H9 (cell line): ENCODE results near the gene CSRNP3. TPM values are rescaled to one million over a fixed set of nuclear protein-coding genes. Genes with fewer than 3 reads are reported as not detected.

Source experiments
- DNase-seq: peaks from one replicate; pipeline ENCODE4 v3.0.0-alpha.2; 2017
- H2AFZ ChIP-seq: one replicate; pipeline ENCODE4 v1.6.1; 2013; ENCODE audit warnings: mild to moderate bottlenecking, low read length, control low read depth, moderate library complexity
- H2AK5ac ChIP-seq: 2 replicates; pipeline ENCODE4 v1.6.1; 2013; ENCODE audit warnings: low read length, control low read depth, mixed read lengths; ENCODE audit not compliant: insufficient read length
- H2BK120ac ChIP-seq: one replicate; pipeline ENCODE4 v1.6.1; 2013; ENCODE audit warnings: low read depth, mild to moderate bottlenecking, low read length, control low read depth, inconsistent platforms; ENCODE audit not compliant: poor library complexity, severe bottlenecking
- H2BK12ac ChIP-seq: 2 replicates; pipeline ENCODE4 v1.6.1; 2013; ENCODE audit warnings: low read length, control low read depth, mixed read lengths, low read depth; ENCODE audit not compliant: insufficient read length
- H2BK15ac ChIP-seq: 2 replicates; pipeline ENCODE4 v1.6.1; 2013; ENCODE audit warnings: low read depth, low read length, control low read depth
- H2BK20ac ChIP-seq: one replicate; pipeline ENCODE4 v1.6.1; 2013; ENCODE audit warnings: low read depth, mild to moderate bottlenecking, low read length, control low read depth, inconsistent platforms; ENCODE audit not compliant: poor library complexity, severe bottlenecking
- H2BK5ac ChIP-seq: 2 replicates; pipeline ENCODE4 v1.6.1; 2013; ENCODE audit warnings: low read length, control low read depth, mixed read lengths; ENCODE audit not compliant: insufficient read length
- H3K14ac ChIP-seq: 2 replicates; pipeline ENCODE4 v1.6.1; 2013; ENCODE audit warnings: low read length, control low read depth; ENCODE audit not compliant: insufficient read depth
- H3K18ac ChIP-seq: 2 replicates; pipeline ENCODE4 v1.6.1; 2013; ENCODE audit warnings: low read depth, mild to moderate bottlenecking, mixed read lengths, low read length, control low read depth; ENCODE audit not compliant: insufficient read length
- H3K23ac ChIP-seq: 2 replicates; pipeline ENCODE4 v1.6.1; 2013; ENCODE audit warnings: low read length, control low read depth, mixed read lengths, low read depth; ENCODE audit not compliant: insufficient read length
- H3K23me2 ChIP-seq: 2 replicates; pipeline ENCODE4 v1.6.1; 2013; ENCODE audit warnings: low read depth, mild to moderate bottlenecking, mixed read lengths, low read length, control low read depth; ENCODE audit not compliant: insufficient read length, poor library complexity, severe bottlenecking
- H3K27ac ChIP-seq: 2 replicates; pipeline ENCODE4 v1.5.1; 2013; ENCODE audit warnings: low read length, control low read depth, mixed read lengths, low read depth; ENCODE audit not compliant: insufficient read length
- H3K27me3 ChIP-seq: 2 replicates; pipeline ENCODE4 v1.6.1; 2013; ENCODE audit warnings: low read length, control low read depth, inconsistent platforms; ENCODE audit not compliant: insufficient read depth
- H3K4ac ChIP-seq: 2 replicates; pipeline ENCODE4 v1.6.1; 2013; ENCODE audit warnings: low read depth, mild to moderate bottlenecking, control low read depth, inconsistent platforms, low read length, moderate library complexity
- H3K4me1 ChIP-seq: 2 replicates; pipeline ENCODE4 v1.6.1; 2013; ENCODE audit warnings: low read length, control low read depth, inconsistent platforms; ENCODE audit not compliant: insufficient read depth
- H3K4me2 ChIP-seq: 2 replicates; pipeline ENCODE4 v1.6.1; 2013; ENCODE audit warnings: low read length, control low read depth, mixed read lengths; ENCODE audit not compliant: insufficient read length, insufficient read depth
- H3K56ac ChIP-seq: 2 replicates; pipeline ENCODE4 v1.6.1; 2013; ENCODE audit warnings: low read depth, mild to moderate bottlenecking, mixed read lengths, low read length, control low read depth; ENCODE audit not compliant: insufficient read length
- H3K79me1 ChIP-seq: 2 replicates; pipeline ENCODE4 v1.6.1; 2013; ENCODE audit warnings: low read depth, mild to moderate bottlenecking, moderate library complexity, low read length, control low read depth, inconsistent platforms; ENCODE audit not compliant: insufficient read depth, poor library complexity, severe bottlenecking
- H3K79me2 ChIP-seq: 2 replicates; pipeline ENCODE4 v1.6.1; 2013; ENCODE audit warnings: low read length, control low read depth, inconsistent platforms; ENCODE audit not compliant: insufficient read depth
- H3K9ac ChIP-seq: 2 replicates; pipeline ENCODE4 v1.6.1; 2013; ENCODE audit warnings: low read length, control low read depth, mixed read lengths; ENCODE audit not compliant: insufficient read length; ENCODE audit errors: extremely low read depth
- H3K9me3 ChIP-seq: one replicate; pipeline ENCODE4 v1.6.1; 2013; ENCODE audit warnings: low read depth, low read length, inconsistent platforms; ENCODE audit not compliant: control insufficient read depth
- H3T11ph ChIP-seq: one replicate; pipeline ENCODE4 v1.6.1; 2013; ENCODE audit warnings: mild to moderate bottlenecking, low read length, control low read depth, inconsistent platforms
- H4K20me1 ChIP-seq: one replicate; pipeline ENCODE4 v1.6.1; 2013; ENCODE audit not compliant: control insufficient read depth, insufficient read length, insufficient read depth
- H4K5ac ChIP-seq: 2 replicates; pipeline ENCODE4 v1.6.1; 2013; ENCODE audit warnings: low read depth, mild to moderate bottlenecking, mixed read lengths, low read length, control low read depth; ENCODE audit not compliant: insufficient read length
- H4K8ac ChIP-seq: replicated peaks from 2 replicates; pipeline ENCODE4 v1.6.1; 2013; ENCODE audit warnings: low read length, control low read depth, mixed read lengths, low read depth; ENCODE audit not compliant: insufficient read length
- H4K91ac ChIP-seq: 2 replicates; pipeline ENCODE4 v1.6.1; 2013; ENCODE audit warnings: low read depth, mild to moderate bottlenecking, moderate library complexity, mixed read lengths, low read length, control low read depth; ENCODE audit not compliant: insufficient read length
- H3K27ac Mint-ChIP-seq, 3 experiments: 2 replicates in 2 of 3; 3 replicates in 1 of 3; pipeline ENCODE4 v1.8.0; 2020 to 2021; ENCODE audit warnings: mixed read lengths in 3 of 3, mild to moderate bottlenecking in 1 of 3, moderate library complexity in 1 of 3
- H3K27me3 Mint-ChIP-seq: 2 replicates; pipeline ENCODE4 v1.8.0; 2021; ENCODE audit warnings: low read depth, mild to moderate bottlenecking, moderate library complexity, mixed read lengths
- H3K36me3 Mint-ChIP-seq, 3 experiments: 2 replicates in 2 of 3; 3 replicates in 1 of 3; pipeline ENCODE4 v1.8.0; 2020 to 2021; ENCODE audit warnings: low read depth in 3 of 3, mixed read lengths in 3 of 3; ENCODE audit not compliant: insufficient read depth in 1 of 3
- H3K4me1 Mint-ChIP-seq, 2 experiments: 2 replicates each; pipeline ENCODE4 v1.8.0; 2020; ENCODE audit warnings: mixed read lengths in 2 of 2
- H3K4me3 Mint-ChIP-seq, 2 experiments: 2 replicates in 1 of 2; 3 replicates in 1 of 2; pipeline ENCODE4 v1.8.0; 2020 to 2021; ENCODE audit warnings: mild to moderate bottlenecking in 2 of 2, mixed read lengths in 2 of 2, moderate library complexity in 1 of 2
- H3K9me3 Mint-ChIP-seq, 2 experiments: 2 replicates in 1 of 2; 3 replicates in 1 of 2; pipeline ENCODE4 v1.8.0; 2020; ENCODE audit warnings: mild to moderate bottlenecking in 2 of 2, mixed read lengths in 2 of 2, moderate library complexity in 1 of 2
- CTCF ChIP-seq: fragments of 200-600 bp; sonication (generic); conservative IDR thresholded peaks from 3 replicates; pipeline ENCODE4 v1.8.0; 2021; ENCODE audit warnings: antibody characterized with exemption, mild to moderate bottlenecking
- WGBS: extraction: QIAGEN DNeasy Blood & Tissue Kit; methylation state at CpG from one replicate; pipeline ENCODE4 v1.1.7; 2013; ENCODE audit warnings: missing lambda C conversion rate, low lambda C conversion rate, mixed read lengths; ENCODE audit not compliant: insufficient read length; ENCODE audit errors: extremely low coverage; 5-methylcytosine and 5-hydroxymethylcytosine counted together
- total RNA-seq: library from RNA; stranded (reverse); gene quantifications from 2 replicates; pipeline ENCODE4 v1.2.1, GENCODE V29; 2021

The CSRNP3 gene
- total RNA-seq, 1 experiment from 2014 or later, result 3.6 TPM

- no peak for DNase-seq
- H3K23me2 ChIP-seq, result no peaks in the 10 kb centered on the region
- no peaks in the 10 kb centered on the region for H3K79me1 ChIP-seq
- H2AK5ac ChIP-seq, result no peak overlapping the region
- no peak overlapping the region for H2BK120ac ChIP-seq
- H3K27ac ChIP-seq, result no peak overlapping the region
- no peak overlapping the region for H4K91ac ChIP-seq
- H3K9me3 ChIP-seq, result no peaks in the 10 kb centered on the region
- Mint-ChIP-seq H3K4me1 (peaks cover 9 to 10% of the 10 kb centered on the region in 2 experiments), H3K4me3 (no peak overlapping the region), H3K27ac (no peak overlapping the region), H3K36me3 (peaks cover 0 to 4% (median 0%) of the 10 kb centered on the region in 3 experiments; a peak in 3 of 7 replicates), H3K27me3 (no peaks in the 10 kb centered on the region), H3K9me3 (peaks cover 0 to 5% of the 10 kb centered on the region in 2 experiments; a peak in 3 of 5 replicates)
- TF ChIP-seq CTCF, result no peak
- no peak overlapping the region for H3K14ac ChIP-seq
- no peak overlapping the region for H2BK5ac ChIP-seq
- no peak overlapping the region for H2BK12ac ChIP-seq
- no peak overlapping the region for H4K5ac ChIP-seq
- H3K4ac ChIP-seq, result no peak overlapping the region
- no peaks in the 10 kb centered on the region for H3K79me2 ChIP-seq
- H2BK15ac ChIP-seq, result no peak overlapping the region
- no peak overlapping the region for H3K18ac ChIP-seq
- H3K56ac ChIP-seq, result no peak overlapping the region
- H3T11ph ChIP-seq, result no peak overlapping the region
- H3K4me2 ChIP-seq, result no peak overlapping the region
- H2BK20ac ChIP-seq, result no peak overlapping the region
- no peak overlapping the region for H3K9ac ChIP-seq
- WGBS, result no CpG with 5 or more reads among the region's 1 CpG
- H3K27me3 ChIP-seq, result no peaks in the 10 kb centered on the region
- H4K8ac ChIP-seq, result no peak overlapping the region
- no peak overlapping the region for H2AFZ ChIP-seq
- H4K20me1 ChIP-seq, result no peaks in the 10 kb centered on the region
- 0 out of 2 replicates have a peak, but pooled peaks cover 2% of the 10 kb centered on the region for H3K4me1 ChIP-seq
- no peak overlapping the region for H3K23ac ChIP-seq
Measured at GRCh38 chr2:165618806-165619205, 149.3 kb downstream of the CSRNP3 start.
